HEK293 (cell line): ENCODE results near the gene NEGR1.

Experiments
- CTCF ChIA-PET: fragments of 350-600 bp; formaldehyde crosslinking; extraction: SDS; loops from one replicate; lab custom pipeline; 2021; ENCODE audit warnings: antibody characterized with exemption; lab: Yijun Ruan, JAX
- POLR2A ChIA-PET: fragments of 300-600 bp; formaldehyde crosslinking; extraction: SDS; loops from one replicate; lab custom pipeline; 2020; ENCODE audit warnings: antibody characterized with exemption, inconsistent platforms; lab: Yijun Ruan, JAX
- H3K27ac ChIP-seq: fragments of 200-500 bp; sonication (Bioruptor generic); 2 replicates; pipeline ENCODE4 v1.5.1; 2014; ENCODE audit warnings: low read depth, low read length, control low read depth, inconsistent platforms; ENCODE audit errors: extremely low read depth
- H3K36me3 ChIP-seq, 2 experiments: fragments of 200-500 bp in 1 of 2; sonication (Bioruptor generic) in 1 of 2; 1 replicate in 1 of 2; 2 replicates in 1 of 2; pipeline ENCODE4 v1.5.1; 2014 to 2017; ENCODE audit warnings: inconsistent platforms in 2 of 2, low read length in 2 of 2; ENCODE audit not compliant: control insufficient read depth in 2 of 2, insufficient read depth in 1 of 2
- H3K4me1 ChIP-seq: fragments of 200-500 bp; sonication (Bioruptor generic); 2 replicates; pipeline ENCODE4 v1.5.1; 2014; ENCODE audit warnings: mild to moderate bottlenecking, low read length, inconsistent platforms; ENCODE audit not compliant: control insufficient read depth, insufficient read depth
- H3K4me3 ChIP-seq: 2 replicates; pipeline ENCODE4 v1.5.1; 2011; ENCODE audit warnings: low read depth, mild to moderate bottlenecking, control low read depth, low read length, moderate library complexity
- H3K9me3 ChIP-seq: fragments of 200-500 bp; sonication (Bioruptor generic); 2 replicates; pipeline ENCODE4 v1.5.1; 2014; ENCODE audit warnings: low read depth, low read length, inconsistent platforms; ENCODE audit not compliant: control insufficient read depth, insufficient read depth
- FEZF1 ChIP-seq: fragments of 450-650 bp; formaldehyde crosslinking; IDR thresholded peaks from 2 replicates; pipeline ENCODE4 v1.5.1; 2016; ENCODE audit warnings: missing biosample characterization, missing genetic modification characterization
- GLI2 ChIP-seq: fragments of 450-650 bp; formaldehyde crosslinking; IDR thresholded peaks from 2 replicates; pipeline ENCODE4; 2017; ENCODE audit warnings: missing biosample characterization, missing genetic modification characterization, low read depth, borderline replicate concordance
- PRDM1 ChIP-seq: fragments of 450-650 bp; formaldehyde crosslinking; IDR thresholded peaks from 2 replicates; pipeline ENCODE4; 2016; ENCODE audit warnings: missing biosample characterization, missing genetic modification characterization
- ZFP37 ChIP-seq: fragments of 450-650 bp; formaldehyde crosslinking; IDR thresholded peaks from 2 replicates; pipeline ENCODE4 v1.5.1; 2016; ENCODE audit warnings: missing biosample characterization, missing genetic modification characterization
- ZIC2 ChIP-seq: fragments of 450-650 bp; formaldehyde crosslinking; IDR thresholded peaks from 2 replicates; pipeline ENCODE4 v1.5.1; 2016; ENCODE audit warnings: missing biosample characterization, missing genetic modification characterization
- ZNF184 ChIP-seq: fragments of 450-650 bp; IDR thresholded peaks from 2 replicates; pipeline ENCODE4 v1.5.1; 2018; ENCODE audit warnings: missing biosample characterization, mild to moderate bottlenecking, missing genetic modification characterization
- ZNF221 ChIP-seq: fragments of 450-650 bp; formaldehyde crosslinking; IDR thresholded peaks from 2 replicates; pipeline ENCODE4 v1.5.1; 2017; ENCODE audit warnings: missing biosample characterization, missing genetic modification characterization, borderline replicate concordance
- ZNF391 ChIP-seq: fragments of 450-650 bp; formaldehyde crosslinking; IDR thresholded peaks from 2 replicates; pipeline ENCODE4 v1.5.1; 2016; ENCODE audit warnings: low read depth, missing biosample characterization, missing genetic modification characterization, borderline replicate concordance
- ZNF501 ChIP-seq: fragments of 450-650 bp; formaldehyde crosslinking; IDR thresholded peaks from 2 replicates; pipeline ENCODE4 v1.5.1; 2016; ENCODE audit warnings: missing biosample characterization, missing genetic modification characterization
- ZNF510 ChIP-seq: fragments of 450-650 bp; formaldehyde crosslinking; IDR thresholded peaks from 2 replicates; pipeline ENCODE4 v1.5.1; 2018; ENCODE audit warnings: mild to moderate bottlenecking, missing genetic modification characterization, missing biosample characterization; ENCODE audit not compliant: insufficient replicate concordance
- ZNF529 ChIP-seq: fragments of 450-650 bp; formaldehyde crosslinking; IDR thresholded peaks from 2 replicates; pipeline ENCODE4 v1.5.1; 2017; ENCODE audit warnings: missing genetic modification characterization, missing biosample characterization; ENCODE audit not compliant: insufficient replicate concordance
- ZNF555 ChIP-seq: fragments of 450-650 bp; formaldehyde crosslinking; conservative IDR thresholded peaks from 2 replicates; pipeline ENCODE4 v1.5.1; 2017; ENCODE audit warnings: missing biosample characterization, mild to moderate bottlenecking, missing genetic modification characterization, inconsistent platforms
- ZNF792 ChIP-seq: fragments of 450-650 bp; formaldehyde crosslinking; IDR thresholded peaks from 2 replicates; pipeline ENCODE4 v1.5.1; 2016; ENCODE audit warnings: missing biosample characterization, missing genetic modification characterization
- ZXDB ChIP-seq: fragments of 450-650 bp; formaldehyde crosslinking; IDR thresholded peaks from 2 replicates; pipeline ENCODE4 v1.5.1; 2016; ENCODE audit warnings: missing biosample characterization, missing genetic modification characterization
- TF ChIP-seq, protein P1 (sequence below): fragments of 450-650 bp; formaldehyde crosslinking; IDR thresholded peaks from 2 replicates; pipeline ENCODE4 v1.5.0; 2017; ENCODE audit warnings: missing biosample characterization, missing genetic modification characterization, borderline replicate concordance
- TF ChIP-seq, protein P2 (sequence below): fragments of 450-650 bp; formaldehyde crosslinking; IDR thresholded peaks from 2 replicates; pipeline ENCODE4 v1.5.1; 2016; ENCODE audit warnings: missing biosample characterization, missing genetic modification characterization
- TF ChIP-seq, protein P3 (sequence below): fragments of 450-650 bp; formaldehyde crosslinking; IDR thresholded peaks from 2 replicates; pipeline ENCODE4; 2016; ENCODE audit warnings: missing biosample characterization, missing genetic modification characterization
- TF ChIP-seq, protein P4 (sequence below): fragments of 450-650 bp; formaldehyde crosslinking; IDR thresholded peaks from 2 replicates; pipeline ENCODE4 v1.5.1; 2016; ENCODE audit warnings: missing biosample characterization, missing genetic modification characterization
- TF ChIP-seq, protein P5 (sequence below): fragments of 450-650 bp; formaldehyde crosslinking; IDR thresholded peaks from 2 replicates; pipeline ENCODE4 v1.5.1; 2016; ENCODE audit warnings: missing biosample characterization, missing genetic modification characterization

Gene NEGR1

DNA sequence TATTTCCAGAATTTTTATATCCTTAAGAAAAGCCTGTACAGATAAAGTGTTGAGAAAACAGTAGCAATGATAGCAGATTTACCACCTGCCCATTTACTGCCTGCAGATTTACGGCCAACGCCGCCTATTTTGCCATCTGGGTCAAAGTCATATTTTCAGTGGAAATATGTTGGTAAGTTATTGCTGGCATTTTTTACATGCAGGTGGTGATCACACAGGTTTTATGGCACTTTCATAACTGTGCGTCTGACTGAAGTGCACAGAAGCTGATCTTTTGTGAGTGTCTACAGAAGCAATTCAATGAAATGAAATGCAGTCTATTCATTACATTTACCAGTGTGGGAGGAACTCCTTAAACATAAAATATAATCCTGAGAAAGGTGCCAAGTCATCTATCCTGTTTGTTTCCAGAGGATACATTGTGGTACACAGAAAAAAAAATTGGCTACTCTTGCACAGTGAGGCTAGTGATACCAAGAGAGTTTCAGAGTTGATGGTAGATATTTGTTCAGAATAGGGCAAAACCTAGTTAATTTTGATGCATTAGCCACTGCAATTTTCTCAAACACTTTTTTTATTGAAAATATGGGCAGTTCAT, 458.5 kb downstream of the NEGR1 start:
- TF ChIP-seq ZNF501 (tag by site-specific recombination) (no peak), ZNF792 (tag by site-specific recombination) (no peak), PRDM1 (no peak), ZIC2 (tag by site-specific recombination) (no peak), ZFP37 (tag by site-specific recombination) (no peak), ZNF184 (tag by site-specific recombination) (no peak), FEZF1 (tag by site-specific recombination) (no peak), ZXDB (tag by site-specific recombination) (no peak), ZNF391 (no peak), ZNF221 (tag by site-specific recombination) (no peak), GLI2 (tag by site-specific recombination) (no peak), ZNF510 (no peak), ZNF529 (tag by site-specific recombination) (no peak), ZNF555 (tag by site-specific recombination) (no peak)
- TF ChIP-seq, protein P1, sequence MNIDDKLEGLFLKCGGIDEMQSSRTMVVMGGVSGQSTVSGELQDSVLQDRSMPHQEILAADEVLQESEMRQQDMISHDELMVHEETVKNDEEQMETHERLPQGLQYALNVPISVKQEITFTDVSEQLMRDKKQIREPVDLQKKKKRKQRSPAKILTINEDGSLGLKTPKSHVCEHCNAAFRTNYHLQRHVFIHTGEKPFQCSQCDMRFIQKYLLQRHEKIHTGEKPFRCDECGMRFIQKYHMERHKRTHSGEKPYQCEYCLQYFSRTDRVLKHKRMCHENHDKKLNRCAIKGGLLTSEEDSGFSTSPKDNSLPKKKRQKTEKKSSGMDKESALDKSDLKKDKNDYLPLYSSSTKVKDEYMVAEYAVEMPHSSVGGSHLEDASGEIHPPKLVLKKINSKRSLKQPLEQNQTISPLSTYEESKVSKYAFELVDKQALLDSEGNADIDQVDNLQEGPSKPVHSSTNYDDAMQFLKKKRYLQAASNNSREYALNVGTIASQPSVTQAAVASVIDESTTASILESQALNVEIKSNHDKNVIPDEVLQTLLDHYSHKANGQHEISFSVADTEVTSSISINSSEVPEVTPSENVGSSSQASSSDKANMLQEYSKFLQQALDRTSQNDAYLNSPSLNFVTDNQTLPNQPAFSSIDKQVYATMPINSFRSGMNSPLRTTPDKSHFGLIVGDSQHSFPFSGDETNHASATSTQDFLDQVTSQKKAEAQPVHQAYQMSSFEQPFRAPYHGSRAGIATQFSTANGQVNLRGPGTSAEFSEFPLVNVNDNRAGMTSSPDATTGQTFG (tag by site-specific recombination) = no peak
- TF ChIP-seq, protein P2, sequence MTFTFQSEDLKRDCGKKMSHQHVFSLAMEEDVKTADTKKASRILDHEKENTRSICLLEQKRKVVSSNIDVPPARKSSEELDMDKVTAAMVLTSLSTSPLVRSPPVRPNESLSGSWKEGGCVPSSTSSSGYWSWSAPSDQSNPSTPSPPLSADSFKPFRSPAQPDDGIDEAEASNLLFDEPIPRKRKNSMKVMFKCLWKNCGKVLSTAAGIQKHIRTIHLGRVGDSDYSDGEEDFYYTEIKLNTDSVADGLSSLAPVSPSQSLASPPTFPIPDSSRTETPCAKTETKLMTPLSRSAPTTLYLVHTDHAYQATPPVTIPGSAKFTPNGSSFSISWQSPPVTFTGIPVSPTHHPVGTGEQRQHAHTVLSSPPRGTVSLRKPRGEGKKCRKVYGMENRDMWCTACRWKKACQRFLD = no peak
- TF ChIP-seq, protein P3, sequence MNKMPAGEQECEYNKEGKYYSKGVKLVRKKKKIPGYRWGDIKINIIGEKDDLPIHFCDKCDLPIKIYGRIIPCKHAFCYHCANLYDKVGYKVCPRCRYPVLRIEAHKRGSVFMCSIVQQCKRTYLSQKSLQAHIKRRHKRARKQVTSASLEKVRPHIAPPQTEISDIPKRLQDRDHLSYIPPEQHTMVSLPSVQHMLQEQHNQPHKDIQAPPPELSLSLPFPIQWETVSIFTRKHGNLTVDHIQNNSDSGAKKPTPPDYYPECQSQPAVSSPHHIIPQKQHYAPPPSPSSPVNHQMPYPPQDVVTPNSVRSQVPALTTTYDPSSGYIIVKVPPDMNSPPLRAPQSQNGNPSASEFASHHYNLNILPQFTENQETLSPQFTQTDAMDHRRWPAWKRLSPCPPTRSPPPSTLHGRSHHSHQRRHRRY (tag by site-specific recombination) = no peak
- TF ChIP-seq, protein P4, sequence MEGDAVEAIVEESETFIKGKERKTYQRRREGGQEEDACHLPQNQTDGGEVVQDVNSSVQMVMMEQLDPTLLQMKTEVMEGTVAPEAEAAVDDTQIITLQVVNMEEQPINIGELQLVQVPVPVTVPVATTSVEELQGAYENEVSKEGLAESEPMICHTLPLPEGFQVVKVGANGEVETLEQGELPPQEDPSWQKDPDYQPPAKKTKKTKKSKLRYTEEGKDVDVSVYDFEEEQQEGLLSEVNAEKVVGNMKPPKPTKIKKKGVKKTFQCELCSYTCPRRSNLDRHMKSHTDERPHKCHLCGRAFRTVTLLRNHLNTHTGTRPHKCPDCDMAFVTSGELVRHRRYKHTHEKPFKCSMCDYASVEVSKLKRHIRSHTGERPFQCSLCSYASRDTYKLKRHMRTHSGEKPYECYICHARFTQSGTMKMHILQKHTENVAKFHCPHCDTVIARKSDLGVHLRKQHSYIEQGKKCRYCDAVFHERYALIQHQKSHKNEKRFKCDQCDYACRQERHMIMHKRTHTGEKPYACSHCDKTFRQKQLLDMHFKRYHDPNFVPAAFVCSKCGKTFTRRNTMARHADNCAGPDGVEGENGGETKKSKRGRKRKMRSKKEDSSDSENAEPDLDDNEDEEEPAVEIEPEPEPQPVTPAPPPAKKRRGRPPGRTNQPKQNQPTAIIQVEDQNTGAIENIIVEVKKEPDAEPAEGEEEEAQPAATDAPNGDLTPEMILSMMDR (tag by site-specific recombination) = no peak
- TF ChIP-seq, protein P5, sequence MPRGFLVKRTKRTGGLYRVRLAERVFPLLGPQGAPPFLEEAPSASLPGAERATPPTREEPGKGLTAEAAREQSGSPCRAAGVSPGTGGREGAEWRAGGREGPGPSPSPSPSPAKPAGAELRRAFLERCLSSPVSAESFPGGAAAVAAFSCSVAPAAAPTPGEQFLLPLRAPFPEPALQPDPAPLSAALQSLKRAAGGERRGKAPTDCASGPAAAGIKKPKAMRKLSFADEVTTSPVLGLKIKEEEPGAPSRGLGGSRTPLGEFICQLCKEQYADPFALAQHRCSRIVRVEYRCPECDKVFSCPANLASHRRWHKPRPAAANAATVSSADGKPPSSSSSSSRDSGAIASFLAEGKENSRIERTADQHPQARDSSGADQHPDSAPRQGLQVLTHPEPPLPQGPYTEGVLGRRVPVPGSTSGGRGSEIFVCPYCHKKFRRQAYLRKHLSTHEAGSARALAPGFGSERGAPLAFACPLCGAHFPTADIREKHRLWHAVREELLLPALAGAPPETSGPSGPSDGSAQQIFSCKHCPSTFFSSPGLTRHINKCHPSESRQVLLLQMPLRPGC = no peak
- TF ChIP-seq, all 188 proteins: peak for 0
- ChIA-PET CTCF (no interaction called here), POLR2A (no interaction called here)
- Histone ChIP-seq H3K36me3 (no peaks in the 10 kb centered on the region), H3K9me3 (no peaks in the 10 kb centered on the region), H3K4me3 (no peak overlapping the region), H3K27ac (no peak overlapping the region), H3K4me1 (no peaks in the 10 kb centered on the region)
